HUES48 (cell line): ENCODE measurements around the gene UNKL.

Experiments used
- H3K27ac ChIP-seq: one replicate; pipeline ENCODE4 v1.7.0; 2013; ENCODE audit warnings: low read depth, low read length, inconsistent platforms
- H3K27me3 ChIP-seq: 2 replicates; pipeline ENCODE4 v1.6.1; 2013; ENCODE audit warnings: mild to moderate bottlenecking, low read length; ENCODE audit not compliant: control insufficient read depth, insufficient read depth
- H3K36me3 ChIP-seq: 2 replicates; pipeline ENCODE4 v1.6.1; 2013; ENCODE audit warnings: low read length; ENCODE audit not compliant: control insufficient read depth, insufficient read depth
- H3K4me1 ChIP-seq: 2 replicates; pipeline ENCODE4 v1.6.1; 2013; ENCODE audit warnings: mild to moderate bottlenecking, low read length; ENCODE audit not compliant: control insufficient read depth, insufficient read depth
- H3K4me3 ChIP-seq: 2 replicates; pipeline ENCODE4 v1.5.1; 2013; ENCODE audit warnings: mild to moderate bottlenecking, low read depth, low read length
- H3K9ac ChIP-seq: 2 replicates; pipeline ENCODE4 v1.6.1; 2013; ENCODE audit warnings: mild to moderate bottlenecking, low read depth, low read length, moderate library complexity
- H3K9me3 ChIP-seq: 2 replicates; pipeline ENCODE4 v1.6.1; 2013; ENCODE audit warnings: low read length; ENCODE audit not compliant: control insufficient read depth, insufficient read depth

The UNKL gene

DNA sequence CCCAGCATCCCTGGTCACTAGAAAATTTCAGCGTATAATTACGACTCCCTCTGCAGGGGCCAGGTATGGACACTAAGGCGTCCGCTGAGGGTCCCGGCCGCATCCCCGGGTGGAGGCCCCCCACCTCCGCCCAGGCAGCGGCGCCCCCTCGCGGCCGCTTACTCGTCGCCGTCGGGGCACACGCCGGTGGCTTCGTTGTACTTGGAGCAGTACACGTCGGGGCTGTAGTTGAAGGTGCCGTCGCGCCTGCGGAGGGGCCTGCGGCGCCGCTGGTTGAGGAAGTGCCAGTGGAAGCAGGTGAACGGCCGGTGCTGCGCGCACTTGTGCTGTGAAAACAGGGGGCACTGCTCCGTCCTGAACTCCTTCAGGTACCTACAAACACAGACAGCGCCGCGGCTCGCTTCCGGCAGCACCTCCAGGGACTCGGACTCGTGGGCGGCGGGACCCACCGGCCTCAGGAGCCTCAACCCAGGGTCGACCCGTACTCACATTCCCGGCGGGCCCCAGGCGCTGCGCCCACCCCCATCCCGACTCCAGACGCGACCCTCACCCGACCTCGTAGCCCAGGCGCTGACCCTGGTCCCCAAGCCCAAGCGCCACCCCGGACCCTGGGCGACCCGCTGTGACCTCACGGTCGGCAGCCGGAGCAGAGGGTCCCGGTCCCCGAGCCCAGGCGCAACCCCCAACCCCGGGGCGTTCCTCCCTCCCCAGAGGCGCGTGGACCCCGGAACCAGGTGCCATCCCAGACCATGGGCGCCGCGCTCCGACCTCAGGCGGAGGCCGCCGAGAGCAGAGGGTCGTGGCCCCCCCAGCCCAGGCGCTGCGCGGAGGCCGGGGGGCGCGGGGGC lies 596 bp downstream of the UNKL start:
- no peaks in the 10 kb centered on the region for H3K9me3 ChIP-seq
- H3K27me3 ChIP-seq: no peaks in the 10 kb centered on the region
- peak overlapping the region; percentile 8 for H3K27ac ChIP-seq
- no peak overlapping the region; the same call in 1 of the 2 replicates for H3K9ac ChIP-seq
- no peaks in the 10 kb centered on the region for H3K4me1 ChIP-seq
- peak overlapping the region; percentile 69 for H3K4me3 ChIP-seq
- H3K36me3 ChIP-seq: peaks cover 4% of the 10 kb centered on the region; the same call in 1 of the 2 replicates

- H3K9me3 ChIP-seq: no peaks in the 10 kb centered on the region
- H3K4me3 ChIP-seq: no peak overlapping the region
- no peak overlapping the region for H3K27ac ChIP-seq
- H3K36me3 ChIP-seq: peaks cover 4% of the 10 kb centered on the region; the same call in 1 of the 2 replicates
- H3K27me3 ChIP-seq: no peaks in the 10 kb centered on the region
- H3K9ac ChIP-seq: no peak overlapping the region
- no peaks in the 10 kb centered on the region for H3K4me1 ChIP-seq
These were observed 1.7 kb downstream of the UNKL start for GRCh38 chr16:1412847-1413246.

DNA sequence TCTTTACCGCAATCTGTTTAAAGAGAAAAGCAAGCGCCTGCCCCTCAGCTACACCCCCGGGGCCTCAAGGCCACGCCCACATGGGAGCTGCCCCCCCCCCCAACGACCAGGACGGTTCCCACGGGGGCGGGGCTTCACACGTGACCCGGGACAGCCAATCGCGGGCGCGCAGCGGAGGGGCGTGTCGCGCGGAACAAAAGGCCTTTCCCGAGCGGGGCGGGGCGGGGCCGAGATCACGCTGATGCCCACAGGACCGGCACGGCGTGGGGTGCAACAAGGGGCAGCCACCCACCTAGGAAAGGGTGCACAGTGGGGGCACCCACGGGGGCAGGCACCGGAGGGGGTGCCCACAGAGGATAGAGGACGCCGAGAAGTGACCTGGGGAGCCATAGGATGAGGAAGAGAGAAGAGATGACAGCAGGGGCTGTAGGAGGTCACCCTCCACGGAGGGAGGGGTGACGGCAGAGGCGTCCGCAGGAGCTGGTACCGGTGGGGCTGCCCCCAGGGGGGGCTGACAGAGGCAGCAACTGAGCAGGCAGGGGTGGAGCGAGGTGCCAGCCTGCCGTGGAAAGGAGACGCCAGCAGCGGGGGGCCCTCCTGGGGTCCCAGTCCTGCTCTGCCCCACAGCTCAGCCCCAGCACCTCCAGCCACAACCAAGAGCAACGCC lies 6.2 kb downstream of the UNKL start:
- Histone ChIP-seq H3K4me1 (no peaks in the 10 kb centered on the region), H3K36me3 (peaks cover 7% of the 10 kb centered on the region), H3K27me3 (no peaks in the 10 kb centered on the region), H3K9ac (no peak overlapping the region), H3K9me3 (no peaks in the 10 kb centered on the region), H3K27ac (peak overlapping the region; percentile 73), H3K4me3 (peak overlapping the region; percentile 89)

DNA sequence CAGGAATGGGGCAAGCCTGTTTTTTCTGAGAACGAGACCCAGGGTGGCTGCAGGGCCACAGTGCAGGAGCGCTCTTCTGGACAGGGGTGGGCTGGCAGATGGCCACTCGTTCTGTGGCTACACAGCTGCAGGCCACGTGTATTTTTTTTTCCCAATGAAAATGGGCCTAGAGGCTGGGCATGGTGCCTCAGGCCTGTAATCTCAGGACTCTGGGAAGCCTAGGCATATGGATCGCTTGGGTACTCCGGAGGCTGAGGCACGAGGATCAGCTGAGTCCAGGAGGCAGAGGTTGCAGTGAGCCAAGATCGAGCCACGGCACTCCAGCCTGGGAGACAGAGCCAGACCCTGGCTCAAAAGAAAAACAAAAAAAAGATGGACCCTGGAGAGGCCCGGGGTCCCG lies 6.8 kb downstream of the UNKL start:
- Histone ChIP-seq H3K4me1 (no peaks in the 10 kb centered on the region), H3K27me3 (no peaks in the 10 kb centered on the region), H3K36me3 (peaks cover 11% of the 10 kb centered on the region), H3K9me3 (no peaks in the 10 kb centered on the region), H3K4me3 (peak overlapping the region; percentile 89), H3K27ac (peak overlapping the region; percentile 73), H3K9ac (no peak overlapping the region)

DNA sequence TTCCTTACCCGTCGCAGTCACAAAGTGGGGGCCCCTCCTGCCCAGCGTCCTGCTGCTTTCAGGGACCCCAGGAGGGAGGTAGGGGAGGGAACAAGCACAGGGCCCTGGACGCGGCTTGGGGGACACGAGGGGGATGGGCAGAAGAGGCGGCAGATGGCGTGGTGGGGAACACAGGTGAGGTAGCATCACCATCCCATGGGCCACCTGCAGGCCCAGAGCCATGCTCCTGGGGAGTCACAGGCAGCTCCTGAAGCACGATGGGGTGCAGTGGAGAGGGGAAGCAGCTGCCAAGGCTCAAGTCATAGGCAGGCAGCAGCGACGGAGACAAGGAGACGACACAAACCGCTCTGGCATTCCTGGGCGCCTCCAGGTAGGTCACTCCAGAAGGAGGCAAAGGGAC lies 10.8 kb downstream of the UNKL start:
- no peaks in the 10 kb centered on the region for H3K4me1 ChIP-seq
- H3K36me3 ChIP-seq: peaks cover 31% of the 10 kb centered on the region
- no peaks in the 10 kb centered on the region for H3K27me3 ChIP-seq
- no peak overlapping the region for H3K4me3 ChIP-seq
- H3K9ac ChIP-seq: no peak overlapping the region
- no peaks in the 10 kb centered on the region for H3K9me3 ChIP-seq
- H3K27ac ChIP-seq: no peak overlapping the region

DNA sequence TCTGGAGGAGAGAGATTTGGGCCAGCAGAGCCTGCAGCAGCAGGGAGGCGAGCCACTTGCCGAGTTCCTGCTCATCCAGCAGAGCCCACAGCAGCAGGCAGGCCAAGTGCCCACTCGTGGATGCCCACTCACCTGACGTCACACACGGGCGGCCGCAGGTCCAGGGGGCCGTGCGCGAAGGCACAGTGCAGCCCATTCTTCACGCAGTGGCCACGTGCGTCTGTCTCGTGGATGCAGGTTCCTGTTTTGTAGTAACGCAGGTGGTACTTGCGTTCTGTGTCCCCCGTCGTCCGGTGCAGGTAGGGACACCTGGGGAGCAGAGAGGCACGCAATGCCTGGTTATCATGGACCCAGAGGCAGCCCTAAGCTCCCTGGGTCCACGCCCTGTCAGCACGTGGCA lies 11.5 kb downstream of the UNKL start:
- no peak overlapping the region for H3K9ac ChIP-seq
- H3K9me3 ChIP-seq: no peaks in the 10 kb centered on the region
- no peak overlapping the region for H3K27ac ChIP-seq
- no peaks in the 10 kb centered on the region for H3K4me1 ChIP-seq
- H3K36me3 ChIP-seq: peaks cover 31% of the 10 kb centered on the region
- H3K27me3 ChIP-seq: no peaks in the 10 kb centered on the region
- no peak overlapping the region for H3K4me3 ChIP-seq

DNA sequence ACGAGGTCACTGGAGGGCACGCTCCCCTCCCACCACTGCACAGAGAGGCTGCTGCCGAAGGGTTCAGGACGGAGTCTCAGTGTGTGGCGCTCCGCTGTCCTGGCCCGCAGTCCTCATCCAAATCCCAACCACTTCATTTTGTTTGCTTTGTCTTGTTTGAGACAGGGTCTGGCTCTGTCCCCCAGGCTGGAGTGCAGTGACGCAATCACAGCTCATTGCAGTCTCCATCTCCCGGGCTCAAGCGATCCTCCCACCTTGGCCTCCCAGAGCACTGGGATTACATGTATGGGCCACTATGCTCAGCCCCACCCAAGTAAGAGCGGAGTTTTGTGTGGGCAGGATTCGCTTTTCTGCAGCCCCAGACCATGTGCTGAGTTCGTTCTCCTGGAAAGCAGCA lies 12.7 kb downstream of the UNKL start:
- no peak overlapping the region for H3K4me3 ChIP-seq
- no peak overlapping the region for H3K27ac ChIP-seq
- no peaks in the 10 kb centered on the region for H3K4me1 ChIP-seq
- no peaks in the 10 kb centered on the region for H3K27me3 ChIP-seq
- no peak overlapping the region for H3K9ac ChIP-seq
- H3K9me3 ChIP-seq: no peaks in the 10 kb centered on the region
- H3K36me3 ChIP-seq: peaks cover 31% of the 10 kb centered on the region

DNA sequence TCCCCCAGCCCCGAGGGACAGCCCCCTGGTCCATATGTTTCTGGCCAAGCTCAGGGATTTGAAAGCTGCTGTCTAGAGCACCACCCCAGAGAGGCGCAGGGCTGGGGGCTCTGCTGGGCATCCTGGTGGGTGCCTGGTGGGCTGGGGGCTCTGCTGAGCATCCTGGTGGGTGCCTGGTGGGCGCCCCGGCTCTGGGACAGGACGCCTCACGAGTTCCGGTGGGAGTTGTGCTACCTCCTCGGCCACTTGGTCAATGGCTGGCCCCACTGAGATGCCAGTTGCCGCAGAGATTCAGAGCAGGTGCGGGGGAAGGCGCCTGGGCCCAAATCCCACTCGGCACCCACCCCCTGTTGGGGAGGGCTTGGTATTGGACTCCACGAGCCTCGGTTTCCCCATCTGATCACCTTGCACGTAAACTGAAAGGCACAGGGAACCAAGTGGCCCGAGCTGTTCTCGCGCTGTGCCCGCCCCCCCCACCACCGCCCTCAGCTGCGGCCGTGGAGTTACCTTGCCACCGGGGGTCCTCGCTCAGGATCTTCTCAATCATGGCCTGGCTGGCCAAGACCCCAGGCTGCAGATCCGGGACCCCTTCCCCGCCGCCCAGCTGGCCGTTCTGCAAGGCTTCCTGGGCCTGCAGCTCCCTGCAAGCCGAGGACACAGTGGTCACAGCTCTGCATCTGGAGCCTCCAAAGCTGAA lies 13.3 kb downstream of the UNKL start:
- H3K9me3 ChIP-seq: no peaks in the 10 kb centered on the region
- no peak overlapping the region for H3K4me3 ChIP-seq
- H3K36me3 ChIP-seq: peaks cover 31% of the 10 kb centered on the region
- no peaks in the 10 kb centered on the region for H3K27me3 ChIP-seq
- no peaks in the 10 kb centered on the region for H3K4me1 ChIP-seq
- no peak overlapping the region for H3K27ac ChIP-seq
- no peak overlapping the region for H3K9ac ChIP-seq

- Histone ChIP-seq H3K27ac (no peak overlapping the region), H3K9me3 (no peaks in the 10 kb centered on the region), H3K27me3 (no peaks in the 10 kb centered on the region), H3K4me1 (no peaks in the 10 kb centered on the region), H3K4me3 (no peak overlapping the region), H3K9ac (no peak overlapping the region), H3K36me3 (peaks cover 29% of the 10 kb centered on the region)
These were observed 15.5 kb downstream of the UNKL start for GRCh38 chr16:1398826-1399581.

GRCh38 chr16:1398351-1398750 lies 16.2 kb downstream of the UNKL start:
- H3K27ac ChIP-seq: no peak overlapping the region
- H3K27me3 ChIP-seq: no peaks in the 10 kb centered on the region
- H3K9ac ChIP-seq: no peak overlapping the region
- H3K4me1 ChIP-seq: no peaks in the 10 kb centered on the region
- no peaks in the 10 kb centered on the region for H3K9me3 ChIP-seq
- no peak overlapping the region for H3K4me3 ChIP-seq
- peaks cover 29% of the 10 kb centered on the region for H3K36me3 ChIP-seq
